Caco-2 (cell line): ENCODE data around the gene MAST4. TPM values are rescaled to one million over a fixed set of nuclear protein-coding genes. Genes with fewer than 3 reads are reported as not detected.

ENCODE experiments used
- BruUV-seq: library from RNA; stranded (reverse); fragments of 400-500 nt; replicated peaks from 2 replicates; lab custom pipeline; 2021; lab: Mats Ljungman, UMichigan
- CTCF ChIA-PET: fragments of 300-600 bp; sonication (Branson Sonifier 250); formaldehyde crosslinking; loops from one replicate; lab custom pipeline; 2022; ENCODE audit warnings: antibody characterized with exemption; lab: Charles Lee
- POLR2A ChIA-PET: fragments of 300-600 bp; sonication (Branson Sonifier 250); formaldehyde crosslinking; loops from one replicate; lab custom pipeline; 2022; ENCODE audit warnings: antibody characterized with exemption; lab: Charles Lee
- DNase-seq, 2 experiments: peaks; one replicate each; pipeline versions ENCODE4 v3.0.0 to v3.0.0-alpha.2; 2020 to 2022
- H3K27me3 ChIP-seq: replicated peaks from 2 replicates; pipeline ENCODE4 v1.6.0; 2011; ENCODE audit warnings: low read length; ENCODE audit not compliant: control insufficient read depth, insufficient read depth
- H3K36me3 ChIP-seq: 2 replicates; pipeline ENCODE4 v1.5.1; 2011; ENCODE audit warnings: low read length; ENCODE audit not compliant: control insufficient read depth, insufficient read depth
- H3K4me1 ChIP-seq: fragments of 250-450 bp; sonication (Bioruptor Pico); 2 replicates; pipeline ENCODE4 v1.5.1; 2020; ENCODE audit warnings: mild to moderate bottlenecking
- H3K4me3 ChIP-seq: 2 replicates; pipeline ENCODE4 v1.5.1; 2011; ENCODE audit warnings: low read depth, mild to moderate bottlenecking, control low read depth, low read length
- H3K9me3 ChIP-seq: fragments of 250-450 bp; sonication (Bioruptor Pico); 2 replicates; pipeline ENCODE4 v1.5.1; 2020; ENCODE audit warnings: mild to moderate bottlenecking, moderate library complexity
- H3K27ac Mint-ChIP-seq: one replicate; pipeline ENCODE4 v1.8.0; 2022; ENCODE audit warnings: mixed read lengths; ENCODE audit not compliant: unreplicated experiment
- H3K27me3 Mint-ChIP-seq: one replicate; pipeline ENCODE4 v1.8.0; 2022; ENCODE audit warnings: mixed read lengths; ENCODE audit not compliant: insufficient read depth, unreplicated experiment
- H3K36me3 Mint-ChIP-seq: one replicate; pipeline ENCODE4 v1.8.0; 2022; ENCODE audit warnings: mild to moderate bottlenecking, mixed read lengths; ENCODE audit not compliant: insufficient read depth, unreplicated experiment
- H3K4me1 Mint-ChIP-seq: one replicate; pipeline ENCODE4 v1.8.0; 2022; ENCODE audit warnings: low read depth, mixed read lengths; ENCODE audit not compliant: unreplicated experiment
- H3K4me3 Mint-ChIP-seq: one replicate; pipeline ENCODE4 v1.8.0; 2022; ENCODE audit warnings: mild to moderate bottlenecking, moderate library complexity, mixed read lengths; ENCODE audit not compliant: unreplicated experiment
- H3K9me3 Mint-ChIP-seq: one replicate; pipeline ENCODE4 v1.8.0; 2022; ENCODE audit warnings: mixed read lengths; ENCODE audit not compliant: unreplicated experiment
- intact Hi-C: fragments of 100-400 bp; cut with micrococcal nuclease; formaldehyde crosslinking; loops from one replicate; pipeline ENCODE4 v1.10.0; 2022; ENCODE audit not compliant: unreplicated experiment
- total RNA-seq: library from RNA; stranded (reverse); gene quantifications from 2 replicates; pipeline ENCODE4 v1.2.3, GENCODE V29; 2022
- TF ChIP-seq, protein P1 (sequence below), 2 experiments: fragments of 200-600 bp in 1 of 2; IDR thresholded peaks; 1 replicate in 1 of 2; 2 replicates in 1 of 2; pipeline versions ENCODE4 v1.5.1 to v1.8.0; 2011 to 2022; ENCODE audit warnings: antibody characterized with exemption in 1 of 2, control low read depth in 1 of 2, inconsistent platforms in 1 of 2, low read depth in 1 of 2, low read length in 1 of 2, mild to moderate bottlenecking in 1 of 2, moderate library complexity in 1 of 2; ENCODE audit not compliant: insufficient read depth in 1 of 2, severe bottlenecking in 1 of 2, unreplicated experiment in 1 of 2

Gene MAST4
- total RNA-seq, 1 experiment from 2014 or later, result 17.8 TPM

GRCh38 chr5:66722686-66723085 lies 126.5 kb downstream of the MAST4 start:
- CTCF ChIA-PET, result no interaction called here
- no peaks in the 10 kb centered on the region for H3K27me3 ChIP-seq
- DNase-seq, result no peak
- no peaks in the 10 kb centered on the region for H3K36me3 ChIP-seq
- peaks cover 26% of the 10 kb centered on the region for H3K27me3 Mint-ChIP-seq
- BruUV-seq, result no TSS peak
- intact Hi-C loops, result no loop called here
- H3K4me1 ChIP-seq, result no peaks in the 10 kb centered on the region
- TF ChIP-seq, protein P1, sequence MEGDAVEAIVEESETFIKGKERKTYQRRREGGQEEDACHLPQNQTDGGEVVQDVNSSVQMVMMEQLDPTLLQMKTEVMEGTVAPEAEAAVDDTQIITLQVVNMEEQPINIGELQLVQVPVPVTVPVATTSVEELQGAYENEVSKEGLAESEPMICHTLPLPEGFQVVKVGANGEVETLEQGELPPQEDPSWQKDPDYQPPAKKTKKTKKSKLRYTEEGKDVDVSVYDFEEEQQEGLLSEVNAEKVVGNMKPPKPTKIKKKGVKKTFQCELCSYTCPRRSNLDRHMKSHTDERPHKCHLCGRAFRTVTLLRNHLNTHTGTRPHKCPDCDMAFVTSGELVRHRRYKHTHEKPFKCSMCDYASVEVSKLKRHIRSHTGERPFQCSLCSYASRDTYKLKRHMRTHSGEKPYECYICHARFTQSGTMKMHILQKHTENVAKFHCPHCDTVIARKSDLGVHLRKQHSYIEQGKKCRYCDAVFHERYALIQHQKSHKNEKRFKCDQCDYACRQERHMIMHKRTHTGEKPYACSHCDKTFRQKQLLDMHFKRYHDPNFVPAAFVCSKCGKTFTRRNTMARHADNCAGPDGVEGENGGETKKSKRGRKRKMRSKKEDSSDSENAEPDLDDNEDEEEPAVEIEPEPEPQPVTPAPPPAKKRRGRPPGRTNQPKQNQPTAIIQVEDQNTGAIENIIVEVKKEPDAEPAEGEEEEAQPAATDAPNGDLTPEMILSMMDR (IDR thresholded peaks at IDR 0.05; ENCODE audit: insufficient read depth in 1 of 2, low read depth in 1 of 2, low read length in 1 of 2, severe bottlenecking in 1 of 2, unreplicated experiment in 1 of 2), result no peak
- POLR2A ChIA-PET, result no interaction called here
- no peak overlapping the region for H3K4me3 Mint-ChIP-seq
- H3K27ac Mint-ChIP-seq, result no peak overlapping the region
- H3K36me3 Mint-ChIP-seq, result no peaks in the 10 kb centered on the region
- H3K9me3 Mint-ChIP-seq, result no peaks in the 10 kb centered on the region
- no peaks in the 10 kb centered on the region for H3K4me1 Mint-ChIP-seq
- H3K4me3 ChIP-seq, result no peak overlapping the region
- no peaks in the 10 kb centered on the region for H3K9me3 ChIP-seq

- CTCF ChIA-PET, result no interaction called here
- no TSS peak for BruUV-seq
- POLR2A ChIA-PET, result no interaction called here
- Mint-ChIP-seq H3K4me3 (no peak overlapping the region), H3K9me3 (no peaks in the 10 kb centered on the region), H3K4me1 (no peaks in the 10 kb centered on the region), H3K36me3 (no peaks in the 10 kb centered on the region), H3K27me3 (peaks cover 24% of the 10 kb centered on the region), H3K27ac (no peak overlapping the region)
- DNase-seq, result no peak
- no peaks in the 10 kb centered on the region for H3K4me1 ChIP-seq
- H3K9me3 ChIP-seq, result no peaks in the 10 kb centered on the region
- TF ChIP-seq, protein P1 (IDR thresholded peaks at IDR 0.05; ENCODE audit: insufficient read depth in 1 of 2, low read depth in 1 of 2, low read length in 1 of 2, severe bottlenecking in 1 of 2, unreplicated experiment in 1 of 2), result peak; percentile 26
- no peak overlapping the region for H3K4me3 ChIP-seq
- intact Hi-C loops, result no loop called here
- H3K36me3 ChIP-seq, result no peaks in the 10 kb centered on the region
- H3K27me3 ChIP-seq, result no peaks in the 10 kb centered on the region
These were observed 128.4 kb downstream of the MAST4 start for GRCh38 chr5:66724349-66725139.

GRCh38 chr5:66727630-66728029 lies 131.4 kb downstream of the MAST4 start:
- BruUV-seq, result no TSS peak
- no peaks in the 10 kb centered on the region for H3K4me1 Mint-ChIP-seq
- no peak for DNase-seq
- TF ChIP-seq, protein P1 (IDR thresholded peaks at IDR 0.05; ENCODE audit: insufficient read depth in 1 of 2, low read depth in 1 of 2, low read length in 1 of 2, severe bottlenecking in 1 of 2, unreplicated experiment in 1 of 2), result no peak
- H3K27me3 Mint-ChIP-seq, result peaks cover 20% of the 10 kb centered on the region
- ChIA-PET POLR2A (no interaction called here), CTCF (no interaction called here)
- Histone ChIP-seq H3K4me1 (no peaks in the 10 kb centered on the region), H3K27me3 (no peaks in the 10 kb centered on the region), H3K9me3 (no peaks in the 10 kb centered on the region), H3K4me3 (no peak overlapping the region), H3K36me3 (no peaks in the 10 kb centered on the region)
- intact Hi-C loops, result no loop called here
- H3K4me3 Mint-ChIP-seq, result no peak overlapping the region
- no peaks in the 10 kb centered on the region for H3K36me3 Mint-ChIP-seq
- no peak overlapping the region for H3K27ac Mint-ChIP-seq
- H3K9me3 Mint-ChIP-seq, result no peaks in the 10 kb centered on the region
